Gastrocnemius medialis (tissue), 4 donors: ENCODE data around the gene WASL. TPM values are rescaled to one million over a fixed set of nuclear protein-coding genes. Genes with fewer than 3 reads are reported as not detected.
A peak's percentile ranks its signal among the peaks of the same experiment; 100 is the strongest.

ENCODE experiments used
- ATAC-seq, 2 donors: fragments of 150-250 bp; one replicate each; pipeline ENCODE4 v1.9.1; 2016
- DNase-seq, 2 donors: peaks; one replicate each; pipeline ENCODE4 v3.0.0-alpha.2; 2019
- H3K27ac ChIP-seq, 4 donors: fragments of 200-600 bp; sonication (generic); 1 replicate in 1 of 4; 2 replicates in 3 of 4; pipeline ENCODE4 v1.5.1; 2016 to 2018; ENCODE audit warnings: mild to moderate bottlenecking in 2 of 4, moderate library complexity in 1 of 4
- H3K27me3 ChIP-seq, 3 donors: fragments of 200-600 bp; sonication (generic) in 2 of 3; 1 replicate in 1 of 3; 2 replicates in 2 of 3; pipeline versions ENCODE4 v1.5.1 to v1.6.0; 2016 to 2019; ENCODE audit warnings: mild to moderate bottlenecking in 1 of 3, moderate library complexity in 1 of 3
- H3K36me3 ChIP-seq, 2 donors: fragments of 200-600 bp; sonication (generic) in 1 of 2; one replicate each; pipeline ENCODE4 v1.5.1; 2017 to 2018
- H3K4me1 ChIP-seq, 2 donors: fragments of 200-600 bp; sonication (generic) in 1 of 2; one replicate each; pipeline ENCODE4 v1.5.1; 2016 to 2017; ENCODE audit warnings: mild to moderate bottlenecking in 2 of 2
- H3K4me3 ChIP-seq, 4 donors: fragments of 200-600 bp; sonication (generic) in 3 of 4; 1 replicate in 1 of 4; 2 replicates in 3 of 4; pipeline ENCODE4 v1.5.1; 2016 to 2019; ENCODE audit warnings: mild to moderate bottlenecking in 2 of 4
- H3K9me3 ChIP-seq, 3 donors: fragments of 200-600 bp; sonication (generic) in 2 of 3; 1 replicate in 1 of 3; 2 replicates in 2 of 3; pipeline ENCODE4 v1.5.1; 2016 to 2019
- CTCF ChIP-seq, 5 experiments: fragments of 450-650 bp in 3 of 5; fragments of 200-600 bp in 2 of 5; sonication (generic) in 2 of 5; IDR thresholded peaks in 4 of 5; conservative IDR thresholded peaks in 1 of 5; 1 replicate in 4 of 5; 2 replicates in 1 of 5; pipeline ENCODE4 v1.5.1; 2016 to 2019; ENCODE audit warnings: antibody characterized with exemption in 5 of 5, mild to moderate bottlenecking in 3 of 5, moderate library complexity in 3 of 5
- POLR2A ChIP-seq, 2 donors: fragments of 450-650 bp; IDR thresholded peaks; one replicate each; pipeline ENCODE4 v1.6.1; 2017; ENCODE audit warnings: antibody characterized with exemption in 2 of 2, mild to moderate bottlenecking in 2 of 2, moderate library complexity in 2 of 2
- in situ Hi-C, 4 donors: fragments of 200-750 bp; cut with MboI; loops; one replicate each; pipeline versions ENCODE4 v1.15.0 to v1.8.0; 2017; ENCODE audit warnings: low sequenced_read_pairs in 4 of 4
- intact Hi-C: fragments of 100-400 bp; cut with DNase I; formaldehyde crosslinking; loops from one replicate; pipeline ENCODE4 v1.15.1; 2023; ENCODE audit warnings: low total_unique reads
- total RNA-seq, 4 donors: library from RNA; depleted of rRNA; stranded (reverse); fragments of >200 nt; gene quantifications; one replicate each; pipeline versions ENCODE4 v1.1.0 to v1.2.3, GENCODE V29; 2016

Gene WASL
- total RNA-seq, 4 donors from 2014 or later: 29.0 to 40.4 (median 33.0) TPM

- in situ Hi-C loops (loop anchor here in 1 of 4 donors (10.0 to 25.0 kb wide), 2 partner anchors 212 to 1190 kb away; partner anchors contain the start of genes IQUB and POT1), intact Hi-C loops (loop anchor here (1.0 to 5.0 kb wide), 6 partner anchors 65 to 189 kb away; partner anchors contain the start of genes ASB15 and LMOD2)
- peak overlapping the region; percentile 75 to 97 (median 91) for H3K4me3 ChIP-seq
- ATAC-seq (no peak), DNase-seq (no peak)
- no peaks in the 10 kb centered on the region for H3K27me3 ChIP-seq
- H3K4me1 ChIP-seq: peaks cover 68% of the 10 kb centered on the region in 2 donors
- TF ChIP-seq CTCF (IDR thresholded peaks at IDR 0.05 in 4 of 5, conservative IDR thresholded peaks at IDR 0.05 in 1 of 5) (no peak), POLR2A (IDR thresholded peaks at IDR 0.05) (no peak)
- peak overlapping the region; percentile 96 to 99 (median 99) for H3K27ac ChIP-seq
- H3K36me3 ChIP-seq: no peaks in the 10 kb centered on the region
- H3K9me3 ChIP-seq: no peaks in the 10 kb centered on the region
Observed at GRCh38 chr7:123746931-123747488, 1.8 kb downstream of the WASL start.

- H3K9me3 ChIP-seq: no peaks in the 10 kb centered on the region
- in situ Hi-C loops (loop anchor here in 1 of 4 donors (10.0 to 25.0 kb wide), 2 partner anchors 211 to 1191 kb away; partner anchors contain the start of genes IQUB and POT1), intact Hi-C loops (loop anchor here (5.0 kb wide), 5 partner anchors 64 to 164 kb away; partner anchors contain the start of genes ASB15 and LMOD2)
- ATAC-seq (no peak), DNase-seq (no peak)
- no peak for TF ChIP-seq POLR2A (IDR thresholded peaks at IDR 0.05)
- TF ChIP-seq CTCF (IDR thresholded peaks at IDR 0.05 in 4 of 5, conservative IDR thresholded peaks at IDR 0.05 in 1 of 5): no peak
- H3K4me3 ChIP-seq: peak overlapping the region; percentile 11 to 97 (median 83)
- peak overlapping the region; percentile 96 to 99 (median 99) for H3K27ac ChIP-seq
- no peaks in the 10 kb centered on the region for H3K36me3 ChIP-seq
- H3K27me3 ChIP-seq: no peaks in the 10 kb centered on the region
- peaks cover 73 to 74% of the 10 kb centered on the region in 2 donors for H3K4me1 ChIP-seq
Observed at GRCh38 chr7:123746055-123746454, 2.7 kb downstream of the WASL start.

- H3K36me3 ChIP-seq: no peaks in the 10 kb centered on the region
- DNase-seq (no peak), ATAC-seq (no peak)
- H3K4me1 ChIP-seq: peaks cover 73% of the 10 kb centered on the region in 2 donors
- no peaks in the 10 kb centered on the region for H3K9me3 ChIP-seq
- H3K27me3 ChIP-seq: no peaks in the 10 kb centered on the region
- TF ChIP-seq POLR2A (IDR thresholded peaks at IDR 0.05) (no peak), CTCF (IDR thresholded peaks at IDR 0.05 in 4 of 5, conservative IDR thresholded peaks at IDR 0.05 in 1 of 5) (no peak)
- H3K27ac ChIP-seq: peak overlapping the region; percentile 96 to 99 (median 99)
- in situ Hi-C loops (loop anchor here in 1 of 4 donors (10.0 to 25.0 kb wide), 2 partner anchors 211 to 1192 kb away; partner anchors contain the start of genes IQUB and POT1), intact Hi-C loops (loop anchor here (5.0 kb wide), 5 partner anchors 63 to 163 kb away; partner anchors contain the start of genes ASB15 and LMOD2)
- H3K4me3 ChIP-seq: peak overlapping the region in 2 of 4 donors; percentile 11 to 91
Observed at GRCh38 chr7:123745437-123745836, 3.4 kb downstream of the WASL start.

GRCh38 chr7:123744416-123744815 lies 4.4 kb downstream of the WASL start:
- no peak for TF ChIP-seq POLR2A (IDR thresholded peaks at IDR 0.05)
- TF ChIP-seq CTCF (IDR thresholded peaks at IDR 0.05 in 4 of 5, conservative IDR thresholded peaks at IDR 0.05 in 1 of 5): no peak
- H3K27ac ChIP-seq: peak overlapping the region; percentile 96 to 99 (median 99)
- peak overlapping the region in 1 of 4 donors; percentile 3 for H3K4me3 ChIP-seq
- no peaks in the 10 kb centered on the region for H3K9me3 ChIP-seq
- intact Hi-C loops (no loop called here), in situ Hi-C loops (loop anchor here in 1 of 4 donors (10.0 to 25.0 kb wide), 2 partner anchors 210 to 1193 kb away; partner anchors contain the start of genes IQUB and POT1)
- ATAC-seq: no peak
- no peaks in the 10 kb centered on the region for H3K36me3 ChIP-seq
- H3K27me3 ChIP-seq: no peaks in the 10 kb centered on the region
- peaks cover 66 to 78% of the 10 kb centered on the region in 2 donors for H3K4me1 ChIP-seq
- no peak for DNase-seq
